Esophagus muscularis mucosa (tissue), 3 donors: ENCODE data around the gene TTC32.

ENCODE experiments used
- CTCF ChIP-seq, 3 experiments: fragments of 200-600 bp in 2 of 3; fragments of 450-650 bp in 1 of 3; sonication (generic) in 2 of 3; IDR thresholded peaks; one replicate each; pipeline ENCODE4 v1.5.1; 2017 to 2019; ENCODE audit warnings: antibody characterized with exemption in 3 of 3, mild to moderate bottlenecking in 2 of 3, moderate library complexity in 1 of 3
- POLR2A ChIP-seq: fragments of 450-650 bp; IDR thresholded peaks from one replicate; pipeline ENCODE4 v1.6.1; 2017; ENCODE audit warnings: antibody characterized with exemption, moderate library complexity, mild to moderate bottlenecking, low read depth

GRCh38 chr2:19897623-19898245 lies 4.0 kb downstream of the TTC32 start:
- TF ChIP-seq CTCF (IDR thresholded peaks at IDR 0.05): no peak
- no peak for TF ChIP-seq POLR2A
